GM12878 (cell line): ENCODE measurements around the gene GIPC3. TPM values are rescaled to one million over a fixed set of nuclear protein-coding genes. Genes with fewer than 3 reads are reported as not detected.

Experiments used
- ATAC-seq: fragments of 200-7000 bp; cut with Tn5 transposase; 3 replicates; pipeline ENCODE4 v1.9.1; 2020; ENCODE audit warnings: mild to moderate bottlenecking, moderate library complexity
- BruUV-seq: library from RNA; stranded (reverse); fragments of 400-500 nt; replicated peaks from 2 replicates; lab custom pipeline; 2021; lab: Mats Ljungman, UMichigan
- CTCF ChIA-PET: fragments of 300-600 bp; sonication (Branson Sonifier 250); formaldehyde crosslinking; extraction: SDS; loops from one replicate; lab custom pipeline; 2021; ENCODE audit warnings: inconsistent platforms; lab: Yijun Ruan, JAX
- POLR2A ChIA-PET: fragments of 350-600 bp; formaldehyde crosslinking; extraction: SDS; loops from one replicate; lab custom pipeline; 2021; ENCODE audit warnings: inconsistent platforms; lab: Charles Lee
- RAD21 ChIA-PET: fragments of 300-600 bp; sonication (Branson Sonifier 250); formaldehyde crosslinking; loops from one replicate; lab custom pipeline; 2023; ENCODE audit warnings: antibody characterized with exemption; ENCODE audit not compliant: unreplicated experiment; lab: Charles Lee
- SMC1A ChIA-PET: fragments of 300-600 bp; sonication (Branson Sonifier 250); formaldehyde crosslinking; loops from one replicate; lab custom pipeline; 2023; ENCODE audit not compliant: unreplicated experiment, uncharacterized antibody; lab: Charles Lee
- DNase-seq: peaks from one replicate; pipeline ENCODE4 v3.0.0-alpha.2; 2011; ENCODE audit warnings: low read depth, low spot score
- FAIRE-seq: peaks from 3 replicates; lab custom pipeline; 2011; peaks lifted over from hg19 to GRCh38; lab: Jason Lieb, UNC
- H2AFZ ChIP-seq: 2 replicates; pipeline ENCODE4 v1.6.0; 2011; ENCODE audit warnings: low read depth, low read length, control low read depth; ENCODE audit not compliant: control insufficient read depth
- H3K27ac ChIP-seq: 2 replicates; pipeline ENCODE4 v1.5.1; 2011; ENCODE audit warnings: control low read depth; ENCODE audit not compliant: control insufficient read depth, insufficient read depth
- H3K27me3 ChIP-seq, 2 experiments: replicated peaks in 1 of 2; 2 replicates each; pipeline versions ENCODE4 v1.6.0 to v1.6.1; 2011; ENCODE audit warnings: low read length in 1 of 2; ENCODE audit not compliant: control insufficient read depth in 2 of 2, insufficient read depth in 2 of 2
- H3K36me3 ChIP-seq, 2 experiments: 2 replicates each; pipeline ENCODE4 v1.5.1; 2011; ENCODE audit warnings: low read length in 1 of 2; ENCODE audit not compliant: control insufficient read depth in 2 of 2, insufficient read depth in 2 of 2
- H3K4me1 ChIP-seq: 2 replicates; pipeline ENCODE4 v1.6.1; 2011; ENCODE audit warnings: mild to moderate bottlenecking, low read length, moderate library complexity, mixed read lengths; ENCODE audit not compliant: control insufficient read depth, insufficient read depth
- H3K4me2 ChIP-seq: 2 replicates; pipeline ENCODE4 v1.6.0; 2011; ENCODE audit warnings: control low read depth; ENCODE audit not compliant: control insufficient read depth, insufficient read depth
- H3K4me3 ChIP-seq: fragments of 200-600 bp; sonication (generic); 2 replicates; pipeline ENCODE4 v1.5.1; 2016
- H3K79me2 ChIP-seq: 2 replicates; pipeline ENCODE4 v1.6.0; 2011; ENCODE audit warnings: low read length; ENCODE audit not compliant: control insufficient read depth, insufficient read depth
- H3K9ac ChIP-seq: 2 replicates; pipeline ENCODE4 v1.8.0; 2011; ENCODE audit warnings: low read length, control low read depth, mixed read lengths; ENCODE audit not compliant: control insufficient read depth, insufficient read depth
- H3K9me3 ChIP-seq: replicated peaks from 3 replicates; pipeline ENCODE4 v1.5.1; 2011; ENCODE audit warnings: mild to moderate bottlenecking, low read length; ENCODE audit not compliant: control insufficient read depth, insufficient read depth
- H4K20me1 ChIP-seq: 2 replicates; pipeline ENCODE4 v1.6.0; 2011; ENCODE audit not compliant: control insufficient read depth, insufficient read depth
- EED ChIP-seq: sonication (generic); IDR thresholded peaks from 2 replicates; pipeline ENCODE4 v1.6.1; 2016; ENCODE audit warnings: antibody characterized with exemption, low read depth
- ETV6 ChIP-seq, 2 experiments: fragments of 450-650 bp in 1 of 2; IDR thresholded peaks in 1 of 2; conservative IDR thresholded peaks in 1 of 2; 2 replicates each; pipeline ENCODE4 v1.6.1; 2014; ENCODE audit warnings: antibody characterized with exemption in 1 of 2, borderline replicate concordance in 1 of 2, low read depth in 1 of 2, mild to moderate bottlenecking in 1 of 2, moderate library complexity in 1 of 2
- EZH2 ChIP-seq: IDR thresholded peaks from 2 replicates; pipeline ENCODE4 v1.6.1; 2012; ENCODE audit warnings: low read depth, mild to moderate bottlenecking, control low read depth, inconsistent platforms, low read length, borderline replicate concordance; ENCODE audit not compliant: control insufficient read depth
- MYB ChIP-seq: fragments of 150-350 bp; IDR thresholded peaks from 2 replicates; pipeline ENCODE4 v1.6.1; 2014; ENCODE audit warnings: mild to moderate bottlenecking, low read depth, low read length, borderline replicate concordance
- RBBP5 ChIP-seq: fragments of 200-600 bp; sonication (generic); conservative IDR thresholded peaks from 2 replicates; pipeline ENCODE4 v1.6.1; 2016
- SPI1 ChIP-seq: IDR thresholded peaks from 2 replicates; pipeline ENCODE4 v1.6.1; 2011; ENCODE audit warnings: low read depth, mild to moderate bottlenecking, low read length, moderate library complexity, borderline replicate concordance; ENCODE audit not compliant: insufficient read depth
- TBL1XR1 ChIP-seq: IDR thresholded peaks from 2 replicates; pipeline ENCODE4 v1.6.1; 2012; ENCODE audit warnings: low read depth, low read length, improper control_type of control experiment
- ZZZ3 ChIP-seq: IDR thresholded peaks from 2 replicates; pipeline ENCODE4 v1.6.1; 2011; ENCODE audit warnings: low read depth; ENCODE audit not compliant: control insufficient read depth, insufficient read length
- WGBS: methylation state at CpG from one replicate; pipeline ENCODE4 v1.1.6; 2016; ENCODE audit warnings: low lambda C conversion rate; ENCODE audit not compliant: insufficient replicate concordance, insufficient coverage; ENCODE audit errors: missing lambda C conversion rate; 5-methylcytosine and 5-hydroxymethylcytosine counted together
- in situ Hi-C: fragments of 300-500 bp; cut with MboI; formaldehyde crosslinking; loops from 9 replicates; pipeline ENCODE4 v1.14.3; 2018; ENCODE audit warnings: mixed read lengths
- intact Hi-C: fragments of 100-400 bp; cut with micrococcal nuclease; formaldehyde crosslinking; loops from one replicate; pipeline ENCODE4 v1.14.2; 2022; ENCODE audit not compliant: unreplicated experiment
- polyA plus RNA-seq, 11 experiments: library from polyadenylated mRNA; depleted of rRNA in 4 of 11; unstranded in 6 of 11; stranded (reverse) in 5 of 11; fragments of >200 nt; fragmentation: Nextera tagmentation in 4 of 11; fragmentation: Illumina TruSeq in 1 of 11; extraction: Ambion mirVana in 4 of 11; extraction: Trizol in 1 of 11; gene quantifications; 1 replicate in 1 of 11; 2 replicates in 10 of 11; pipeline versions ENCODE4 v1.2.1 to v1.2.3, GENCODE V29; 2011 to 2016; ENCODE audit warnings: inconsistent platforms in 2 of 11, missing spikeins in 2 of 11, low read depth in 1 of 11
- total RNA-seq, 4 experiments: library from RNA; depleted of rRNA in 3 of 4; stranded (reverse); fragments of >200 nt in 3 of 4; fragmentation: Illumina TruSeq in 1 of 4; extraction: Trizol in 1 of 4; gene quantifications; 2 replicates each; pipeline versions ENCODE4 v1.2.1 to v1.2.3, GENCODE V29; 2013 to 2021
- TF ChIP-seq, protein P1 (sequence below): fragments of 450-650 bp; IDR thresholded peaks from 2 replicates; pipeline ENCODE4 v1.6.1; 2018; ENCODE audit warnings: borderline replicate concordance, mild to moderate bottlenecking; ENCODE audit not compliant: partially characterized antibody
- TF ChIP-seq, protein P2 (sequence below): fragments of 450-650 bp; IDR thresholded peaks from 2 replicates; pipeline ENCODE4 v1.6.1; 2017; ENCODE audit warnings: mild to moderate bottlenecking, moderate library complexity

Gene GIPC3
- total and polyA plus RNA-seq, 10 of the 15 experiments (the other 5 are each of a cell fraction or from before 2014, with no cell fraction given) = not detected

DNA sequence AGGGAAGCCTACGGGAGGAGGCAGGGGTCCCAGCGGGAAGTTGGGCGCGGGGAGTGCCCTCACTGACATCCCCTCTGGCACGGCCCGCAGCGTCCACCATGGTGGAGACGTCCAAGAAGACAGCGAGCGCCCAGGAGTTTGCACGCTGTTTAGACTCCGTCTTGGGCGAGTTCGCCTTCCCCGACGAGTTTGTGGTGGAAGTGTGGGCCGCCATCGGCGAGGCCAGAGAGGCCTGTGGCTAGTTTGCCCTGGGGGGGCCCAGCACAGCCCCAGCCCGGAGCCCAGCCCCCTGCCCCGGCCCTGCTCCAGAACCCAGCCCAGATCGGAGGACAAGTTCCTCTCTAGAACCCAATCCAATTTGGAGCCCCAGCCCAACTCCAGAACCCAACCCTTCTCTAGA is 4.7 kb downstream of the GIPC3 start (continued):
- no peak for TF ChIP-seq MYB
- no peak for TF ChIP-seq ZZZ3
- TF ChIP-seq ETV6 (conservative IDR thresholded peaks at IDR 0.05 in 1 of 2, IDR thresholded peaks at IDR 0.05 in 1 of 2; ENCODE audit: borderline replicate concordance in 1 of 2, low read depth in 1 of 2) = no peak
- TF ChIP-seq RBBP5 = no peak
- no peak for TF ChIP-seq TBL1XR1

DNA sequence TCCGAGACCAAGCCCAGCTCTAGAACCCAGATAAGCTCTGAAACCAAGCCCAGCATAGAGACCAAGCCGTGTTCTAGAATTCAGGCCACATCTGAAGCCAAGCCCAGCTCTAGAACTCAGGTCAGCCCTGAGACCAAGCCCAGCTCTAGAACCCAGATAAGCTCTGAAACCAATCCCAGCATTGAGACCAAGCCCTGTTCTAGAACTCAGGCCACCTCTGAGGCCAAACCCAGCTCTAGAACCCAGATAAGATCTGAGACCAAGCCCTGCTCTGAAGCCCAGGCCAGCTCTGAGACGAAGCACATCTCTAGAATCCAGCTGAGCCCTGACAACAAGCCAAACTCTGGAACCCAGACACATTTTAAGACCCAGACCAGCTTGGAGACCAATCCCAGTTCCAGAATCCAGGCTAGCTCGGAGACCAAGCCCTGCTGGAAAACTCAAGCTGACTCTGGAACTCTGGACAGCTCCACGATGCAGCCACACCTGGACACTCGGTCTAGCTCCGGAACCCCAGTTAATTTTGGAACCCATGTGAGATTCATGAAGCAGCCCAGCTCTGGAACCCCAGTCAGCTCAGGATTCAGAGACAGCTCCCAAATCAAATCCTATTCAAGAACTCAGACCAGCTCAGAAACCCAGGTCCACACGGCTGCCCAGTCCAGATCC is 5.8 kb downstream of the GIPC3 start:
- no peak overlapping the region for H3K4me2 ChIP-seq
- H3K27ac ChIP-seq = no peak overlapping the region
- no peaks in the 10 kb centered on the region for H3K36me3 ChIP-seq
- no peaks in the 10 kb centered on the region for H3K79me2 ChIP-seq
- ChIA-PET CTCF (interaction anchor here (0.9 to 1.9 kb wide), 9 partner anchors 10 to 266 kb away, joined by 3 to 7 read pairs (median 4); no protein-coding TSS in a partner anchor), POLR2A (interaction anchor here (0.5 to 1.0 kb wide), 3 partner anchors 14 to 36 kb away, joined by 3 to 5 read pairs (median 3); no protein-coding TSS in a partner anchor), SMC1A (interaction anchor here (0.7 to 1.0 kb wide), 2 partner anchors 17 to 45 kb away, joined by 3 read pairs; no protein-coding TSS in a partner anchor), RAD21 (no interaction called here)
- H2AFZ ChIP-seq = no peak overlapping the region
- intact Hi-C loops = no loop called here
- H3K4me3 ChIP-seq = no peak overlapping the region
- no peak for DNase-seq
- FAIRE-seq = no peak
- H3K9ac ChIP-seq = no peak overlapping the region
- BruUV-seq = no TSS peak
- H3K9me3 ChIP-seq = peaks cover 2% of the 10 kb centered on the region; the same call in 1 of the 3 replicates
- H4K20me1 ChIP-seq = no peaks in the 10 kb centered on the region
- WGBS = 30% methylated on average over 8 of the region's 8 CpGs
- no peaks in the 10 kb centered on the region for H3K4me1 ChIP-seq
- ATAC-seq = no peak
- in situ Hi-C loops = no loop called here
- H3K27me3 ChIP-seq = no peaks in the 10 kb centered on the region
- TF ChIP-seq SPI1 (no peak), EED (no peak), EZH2 (no peak)
- TF ChIP-seq, protein P1, sequence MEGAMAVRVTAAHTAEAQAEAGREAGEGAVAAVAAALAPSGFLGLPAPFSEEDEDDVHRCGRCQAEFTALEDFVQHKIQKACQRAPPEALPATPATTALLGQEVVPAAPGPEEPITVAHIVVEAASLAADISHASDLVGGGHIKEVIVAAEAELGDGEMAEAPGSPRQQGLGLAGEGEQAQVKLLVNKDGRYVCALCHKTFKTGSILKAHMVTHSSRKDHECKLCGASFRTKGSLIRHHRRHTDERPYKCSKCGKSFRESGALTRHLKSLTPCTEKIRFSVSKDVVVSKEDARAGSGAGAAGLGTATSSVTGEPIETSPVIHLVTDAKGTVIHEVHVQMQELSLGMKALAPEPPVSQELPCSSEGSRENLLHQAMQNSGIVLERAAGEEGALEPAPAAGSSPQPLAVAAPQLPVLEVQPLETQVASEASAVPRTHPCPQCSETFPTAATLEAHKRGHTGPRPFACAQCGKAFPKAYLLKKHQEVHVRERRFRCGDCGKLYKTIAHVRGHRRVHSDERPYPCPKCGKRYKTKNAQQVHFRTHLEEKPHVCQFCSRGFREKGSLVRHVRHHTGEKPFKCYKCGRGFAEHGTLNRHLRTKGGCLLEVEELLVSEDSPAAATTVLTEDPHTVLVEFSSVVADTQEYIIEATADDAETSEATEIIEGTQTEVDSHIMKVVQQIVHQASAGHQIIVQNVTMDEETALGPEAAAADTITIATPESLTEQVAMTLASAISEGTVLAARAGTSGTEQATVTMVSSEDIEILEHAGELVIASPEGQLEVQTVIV = no peak
- TF ChIP-seq, protein P2, sequence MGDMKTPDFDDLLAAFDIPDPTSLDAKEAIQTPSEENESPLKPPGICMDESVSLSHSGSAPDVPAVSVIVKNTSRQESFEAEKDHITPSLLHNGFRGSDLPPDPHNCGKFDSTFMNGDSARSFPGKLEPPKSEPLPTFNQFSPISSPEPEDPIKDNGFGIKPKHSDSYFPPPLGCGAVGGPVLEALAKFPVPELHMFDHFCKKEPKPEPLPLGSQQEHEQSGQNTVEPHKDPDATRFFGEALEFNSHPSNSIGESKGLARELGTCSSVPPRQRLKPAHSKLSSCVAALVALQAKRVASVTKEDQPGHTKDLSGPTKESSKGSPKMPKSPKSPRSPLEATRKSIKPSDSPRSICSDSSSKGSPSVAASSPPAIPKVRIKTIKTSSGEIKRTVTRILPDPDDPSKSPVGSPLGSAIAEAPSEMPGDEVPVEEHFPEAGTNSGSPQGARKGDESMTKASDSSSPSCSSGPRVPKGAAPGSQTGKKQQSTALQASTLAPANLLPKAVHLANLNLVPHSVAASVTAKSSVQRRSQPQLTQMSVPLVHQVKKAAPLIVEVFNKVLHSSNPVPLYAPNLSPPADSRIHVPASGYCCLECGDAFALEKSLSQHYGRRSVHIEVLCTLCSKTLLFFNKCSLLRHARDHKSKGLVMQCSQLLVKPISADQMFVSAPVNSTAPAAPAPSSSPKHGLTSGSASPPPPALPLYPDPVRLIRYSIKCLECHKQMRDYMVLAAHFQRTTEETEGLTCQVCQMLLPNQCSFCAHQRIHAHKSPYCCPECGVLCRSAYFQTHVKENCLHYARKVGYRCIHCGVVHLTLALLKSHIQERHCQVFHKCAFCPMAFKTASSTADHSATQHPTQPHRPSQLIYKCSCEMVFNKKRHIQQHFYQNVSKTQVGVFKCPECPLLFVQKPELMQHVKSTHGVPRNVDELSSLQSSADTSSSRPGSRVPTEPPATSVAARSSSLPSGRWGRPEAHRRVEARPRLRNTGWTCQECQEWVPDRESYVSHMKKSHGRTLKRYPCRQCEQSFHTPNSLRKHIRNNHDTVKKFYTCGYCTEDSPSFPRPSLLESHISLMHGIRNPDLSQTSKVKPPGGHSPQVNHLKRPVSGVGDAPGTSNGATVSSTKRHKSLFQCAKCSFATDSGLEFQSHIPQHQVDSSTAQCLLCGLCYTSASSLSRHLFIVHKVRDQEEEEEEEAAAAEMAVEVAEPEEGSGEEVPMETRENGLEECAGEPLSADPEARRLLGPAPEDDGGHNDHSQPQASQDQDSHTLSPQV = no peak
